Esophagus muscularis mucosa (tissue), 3 donors: ENCODE results near the gene ZBTB7C.

Experiments used
- CTCF ChIP-seq, 3 experiments: fragments of 200-600 bp in 2 of 3; fragments of 450-650 bp in 1 of 3; sonication (generic) in 2 of 3; IDR thresholded peaks; one replicate each; pipeline ENCODE4 v1.5.1; 2017 to 2019; ENCODE audit warnings: antibody characterized with exemption in 3 of 3, mild to moderate bottlenecking in 2 of 3, moderate library complexity in 1 of 3
- POLR2A ChIP-seq: fragments of 450-650 bp; IDR thresholded peaks from one replicate; pipeline ENCODE4 v1.6.1; 2017; ENCODE audit warnings: antibody characterized with exemption, moderate library complexity, mild to moderate bottlenecking, low read depth
- POLR2AphosphoS5 ChIP-seq, 2 donors: sonication (generic); formaldehyde crosslinking; IDR thresholded peaks; one replicate each; pipeline ENCODE4 v1.6.1; 2017; ENCODE audit warnings: antibody characterized with exemption in 2 of 2

- no peak for TF ChIP-seq CTCF (IDR thresholded peaks at IDR 0.05)
- TF ChIP-seq POLR2A = no peak
- TF ChIP-seq POLR2AphosphoS5 (IDR thresholded peaks at IDR 0.05) = no peak
Measured at GRCh38 chr18:48010264-48010663, 398.9 kb downstream of the ZBTB7C start.
